Body of pancreas (tissue), 4 donors: ENCODE measurements around the gene BAIAP3.
A peak's percentile ranks its signal among the peaks of the same experiment; 100 is the strongest.

Experiments
- CTCF ChIP-seq, 7 experiments: fragments of 450-650 bp in 4 of 7; fragments of 200-600 bp in 3 of 7; sonication (generic) in 3 of 7; IDR thresholded peaks; one replicate each; pipeline ENCODE4 v1.5.1; 2016 to 2019; ENCODE audit warnings: antibody characterized with exemption in 7 of 7
- POLR2A ChIP-seq, 3 donors: fragments of 450-650 bp; IDR thresholded peaks; one replicate each; pipeline ENCODE4 v1.6.1; 2016; ENCODE audit warnings: antibody characterized with exemption in 3 of 3, mild to moderate bottlenecking in 2 of 3

- TF ChIP-seq CTCF (IDR thresholded peaks at IDR 0.05) (no peak), POLR2A (IDR thresholded peaks at IDR 0.05) (peak in 1 of 3 donors; percentile 24)
Measured at GRCh38 chr16:1331712-1332617, 1.5 kb upstream of the BAIAP3 start.
